ENCODE results near the gene CUEDC2.
A peak's percentile ranks its signal among the peaks of the same experiment; 100 is the strongest.

CUEDC2 gene

GRCh38 chr10:102450374-102451104 is 18.2 kb upstream of the CUEDC2 start:
- ChIA-PET POLR2A (interaction anchor here (0.5 to 1.5 kb wide), 6 partner anchors 11 to 127 kb away, joined by 3 to 15 read pairs (median 5); no protein-coding TSS in a partner anchor), CTCF (interaction anchor here (0.8 to 4.9 kb wide), 16 partner anchors 9 to 281 kb away, joined by 3 to 36 read pairs (median 4); partner anchors contain the start of genes FBXL15 and PSD)
- TF ChIP-seq CTCF (IDR thresholded peaks at IDR 0.05; ENCODE audit: control extremely low read depth, extremely low read depth, low read depth, missing control alignments): no peak
- peak; percentile 90 for DNase-seq (ENCODE audit: extremely low spot score)

GRCh38 chr10:102450124-102450373 is 17.7 kb upstream of the CUEDC2 start:
- TF ChIP-seq CTCF (IDR thresholded peaks at IDR 0.05; ENCODE audit: control extremely low read depth, extremely low read depth, low read depth, missing control alignments): no peak
- no peak for DNase-seq (ENCODE audit: extremely low spot score)
- POLR2A ChIA-PET: interaction anchor here (0.5 to 1.5 kb wide), 4 partner anchors 11 to 44 kb away, joined by 3 to 9 read pairs (median 6); no protein-coding TSS in a partner anchor
- CTCF ChIA-PET: interaction anchor here (1.2 to 4.9 kb wide), 8 partner anchors 11 to 55 kb away, joined by 3 to 36 read pairs (median 16); partner anchors contain the start of gene FBXL15

GRCh38 chr10:102449321-102450123 is 17.1 kb upstream of the CUEDC2 start:
- ChIA-PET POLR2A (interaction anchor here (0.9 to 1.5 kb wide), 2 partner anchors 12 to 14 kb away, joined by 6 to 9 read pairs; no protein-coding TSS in a partner anchor), CTCF (interaction anchor here (1.2 to 4.9 kb wide), 6 partner anchors 12 to 55 kb away, joined by 3 to 36 read pairs (median 24); partner anchors contain the start of gene FBXL15)
- no peak for TF ChIP-seq CTCF (IDR thresholded peaks at IDR 0.05; ENCODE audit: control extremely low read depth, extremely low read depth, low read depth, missing control alignments)
- DNase-seq (ENCODE audit: extremely low spot score): peak; percentile 74

- ChIA-PET CTCF (no interaction called here), POLR2A (no interaction called here)
- DNase-seq (ENCODE audit: extremely low spot score): no peak
- TF ChIP-seq CTCF (IDR thresholded peaks at IDR 0.05; ENCODE audit: control extremely low read depth, extremely low read depth, low read depth, missing control alignments): no peak
Measured at GRCh38 chr10:102444851-102445250, 12.5 kb upstream of the CUEDC2 start.

GRCh38 chr10:102438374-102438773 is 6.0 kb upstream of the CUEDC2 start:
- ChIA-PET CTCF (no interaction called here), POLR2A (no interaction called here)
- no peak for TF ChIP-seq CTCF (IDR thresholded peaks at IDR 0.05; ENCODE audit: control extremely low read depth, extremely low read depth, low read depth, missing control alignments)
- no peak for DNase-seq (ENCODE audit: extremely low spot score)

- POLR2A ChIA-PET: no interaction called here
- TF ChIP-seq CTCF (IDR thresholded peaks at IDR 0.05; ENCODE audit: control extremely low read depth, extremely low read depth, low read depth, missing control alignments): no peak
- CTCF ChIA-PET: interaction anchor here (1.0 to 7.8 kb wide), 3 partner anchors 12 to 20 kb away, joined by 3 to 85 read pairs (median 23); partner anchors contain the start of genes C10orf95 and FBXL15
- DNase-seq (ENCODE audit: extremely low spot score): no peak
Measured at GRCh38 chr10:102437515-102437914, 5.1 kb upstream of the CUEDC2 start.

Measured in GM10248 (cell line).